ENCODE results near the gene SH3D21.

SH3D21 gene

DNA sequence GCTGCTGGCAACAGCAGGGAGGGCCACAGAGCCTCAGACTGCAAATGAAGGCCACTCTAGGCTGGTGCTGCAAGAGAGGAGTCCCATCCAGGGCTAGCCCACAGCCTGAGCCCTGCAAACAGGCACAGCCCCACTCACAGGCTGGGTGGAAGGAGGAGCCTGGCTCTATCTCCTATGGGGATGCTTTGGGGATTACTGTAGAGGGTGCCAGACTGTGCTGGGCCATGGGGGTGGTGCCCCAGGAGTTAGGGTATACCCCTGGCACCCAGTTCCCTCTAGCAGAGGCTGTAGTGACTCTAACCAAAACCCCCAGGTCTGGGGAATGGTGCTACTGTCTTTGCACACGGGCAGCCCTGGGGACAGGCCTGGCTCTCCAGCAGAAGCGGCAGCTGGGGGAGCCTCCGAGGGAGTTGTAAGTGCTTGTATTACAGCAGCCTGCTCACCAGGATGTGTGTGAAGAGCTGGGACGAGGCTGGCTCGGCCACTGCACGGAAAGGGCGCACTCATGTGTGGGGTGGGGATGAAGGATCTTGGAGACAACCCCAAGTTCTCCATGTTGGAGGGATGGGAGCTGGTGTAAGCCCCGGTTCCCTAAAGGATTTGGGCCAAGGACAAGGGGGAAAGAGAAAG is 40.7 kb downstream of the SH3D21 start:
- H3K36me3 ChIP-seq (replicated peaks; ENCODE audit: low read depth, low read length): no peaks in the 10 kb centered on the region
- peaks cover 34% of the 10 kb centered on the region for H3K4me1 ChIP-seq (ENCODE audit: low read length)
- peaks cover 5% of the 10 kb centered on the region for H4K20me1 ChIP-seq (ENCODE audit: insufficient read depth, low read length)
- no peak overlapping the region for H3K27ac ChIP-seq (ENCODE audit: low read length)
- H3K79me2 ChIP-seq (ENCODE audit: low read length): no peaks in the 10 kb centered on the region
- no peak overlapping the region for H3K4me2 ChIP-seq (ENCODE audit: low read length)
- H3K9me3 ChIP-seq (ENCODE audit: insufficient read depth, low read length): no peaks in the 10 kb centered on the region
- TF ChIP-seq, protein P1, sequence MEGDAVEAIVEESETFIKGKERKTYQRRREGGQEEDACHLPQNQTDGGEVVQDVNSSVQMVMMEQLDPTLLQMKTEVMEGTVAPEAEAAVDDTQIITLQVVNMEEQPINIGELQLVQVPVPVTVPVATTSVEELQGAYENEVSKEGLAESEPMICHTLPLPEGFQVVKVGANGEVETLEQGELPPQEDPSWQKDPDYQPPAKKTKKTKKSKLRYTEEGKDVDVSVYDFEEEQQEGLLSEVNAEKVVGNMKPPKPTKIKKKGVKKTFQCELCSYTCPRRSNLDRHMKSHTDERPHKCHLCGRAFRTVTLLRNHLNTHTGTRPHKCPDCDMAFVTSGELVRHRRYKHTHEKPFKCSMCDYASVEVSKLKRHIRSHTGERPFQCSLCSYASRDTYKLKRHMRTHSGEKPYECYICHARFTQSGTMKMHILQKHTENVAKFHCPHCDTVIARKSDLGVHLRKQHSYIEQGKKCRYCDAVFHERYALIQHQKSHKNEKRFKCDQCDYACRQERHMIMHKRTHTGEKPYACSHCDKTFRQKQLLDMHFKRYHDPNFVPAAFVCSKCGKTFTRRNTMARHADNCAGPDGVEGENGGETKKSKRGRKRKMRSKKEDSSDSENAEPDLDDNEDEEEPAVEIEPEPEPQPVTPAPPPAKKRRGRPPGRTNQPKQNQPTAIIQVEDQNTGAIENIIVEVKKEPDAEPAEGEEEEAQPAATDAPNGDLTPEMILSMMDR (IDR thresholded peaks at IDR 0.05; ENCODE audit: low read depth, low read length): no peak
- no peak for TF ChIP-seq EZH2phosphoT487 (IDR thresholded peaks at IDR 0.05; ENCODE audit: low read depth)
- H3K27me3 ChIP-seq (ENCODE audit: low read depth, low read length): no peaks in the 10 kb centered on the region
- H3K9ac ChIP-seq (ENCODE audit: low read length): no peak overlapping the region
- no peak overlapping the region for H2AFZ ChIP-seq (ENCODE audit: low read depth, low read length)
- no peak overlapping the region for H3K4me3 ChIP-seq (ENCODE audit: low read length)

DNA sequence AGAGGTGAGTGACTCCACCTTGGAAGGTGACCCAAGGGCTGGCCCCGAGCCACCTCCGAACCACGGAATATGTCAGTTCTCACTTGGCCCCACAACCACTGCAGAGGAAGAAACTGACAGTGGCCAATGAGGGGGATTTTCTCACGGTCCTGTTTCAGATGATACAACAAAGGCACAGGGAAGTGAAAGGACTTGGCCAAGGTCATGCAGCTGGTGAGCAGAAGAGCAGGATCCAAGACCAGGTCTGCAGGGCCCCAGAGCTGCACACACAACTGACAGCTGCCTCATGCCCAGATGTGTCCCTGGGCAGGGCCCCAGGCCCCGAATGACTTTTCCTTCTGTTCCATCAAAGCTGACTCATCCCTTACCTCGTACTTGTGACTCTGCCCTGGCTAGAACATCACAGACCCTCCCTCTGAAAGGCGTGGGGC is 43.1 kb downstream of the SH3D21 start:
- TF ChIP-seq, protein P1 (IDR thresholded peaks at IDR 0.05; ENCODE audit: low read depth, low read length): no peak
- no peak for TF ChIP-seq EZH2phosphoT487 (IDR thresholded peaks at IDR 0.05; ENCODE audit: low read depth)
- Histone ChIP-seq H3K36me3 (replicated peaks; ENCODE audit: low read depth, low read length) (no peaks in the 10 kb centered on the region), H3K79me2 (ENCODE audit: low read length) (no peaks in the 10 kb centered on the region), H3K4me3 (ENCODE audit: low read length) (peak overlapping the region; percentile 46), H3K27me3 (ENCODE audit: low read depth, low read length) (no peaks in the 10 kb centered on the region), H2AFZ (ENCODE audit: low read depth, low read length) (no peak overlapping the region), H4K20me1 (ENCODE audit: insufficient read depth, low read length) (peaks cover 5% of the 10 kb centered on the region), H3K4me2 (ENCODE audit: low read length) (peak overlapping the region; percentile 85), H3K27ac (ENCODE audit: low read length) (no peak overlapping the region; the same call in 1 of the 2 replicates), H3K9me3 (ENCODE audit: insufficient read depth, low read length) (no peaks in the 10 kb centered on the region), H3K4me1 (ENCODE audit: low read length) (peaks cover 34% of the 10 kb centered on the region), H3K9ac (ENCODE audit: low read length) (no peak overlapping the region)

DNA sequence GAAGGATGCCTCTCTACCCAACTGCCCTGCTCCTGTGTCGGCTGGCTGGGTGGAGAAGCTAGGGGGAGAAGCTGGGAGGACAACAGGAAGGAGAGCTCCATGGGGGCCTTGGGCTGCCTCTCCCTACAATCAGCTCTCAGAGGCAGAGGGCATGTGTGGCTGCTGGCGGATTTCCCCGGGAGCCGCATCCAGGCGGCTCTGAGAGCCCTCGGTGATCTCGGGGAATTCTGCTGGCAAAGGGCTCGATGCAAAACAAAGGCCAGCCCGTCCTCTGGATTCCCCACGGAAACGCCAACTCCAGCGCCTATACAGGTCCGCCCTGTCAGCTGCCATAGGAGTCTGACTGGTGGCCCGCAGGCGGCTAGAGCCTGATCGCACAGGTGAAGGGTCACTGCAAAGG is 43.7 kb downstream of the SH3D21 start:
- Histone ChIP-seq H3K79me2 (ENCODE audit: low read length) (no peaks in the 10 kb centered on the region), H4K20me1 (ENCODE audit: insufficient read depth, low read length) (peaks cover 5% of the 10 kb centered on the region), H3K27me3 (ENCODE audit: low read depth, low read length) (no peaks in the 10 kb centered on the region), H3K9ac (ENCODE audit: low read length) (no peak overlapping the region), H3K9me3 (ENCODE audit: insufficient read depth, low read length) (no peaks in the 10 kb centered on the region), H3K27ac (ENCODE audit: low read length) (no peak overlapping the region; the same call in 1 of the 2 replicates), H2AFZ (ENCODE audit: low read depth, low read length) (no peak overlapping the region), H3K36me3 (replicated peaks; ENCODE audit: low read depth, low read length) (no peaks in the 10 kb centered on the region), H3K4me1 (ENCODE audit: low read length) (peaks cover 34% of the 10 kb centered on the region), H3K4me2 (ENCODE audit: low read length) (peak overlapping the region; percentile 85), H3K4me3 (ENCODE audit: low read length) (no peak overlapping the region)
- TF ChIP-seq EZH2phosphoT487 (IDR thresholded peaks at IDR 0.05; ENCODE audit: low read depth): no peak
- TF ChIP-seq, protein P1 (IDR thresholded peaks at IDR 0.05; ENCODE audit: low read depth, low read length): no peak

DNA sequence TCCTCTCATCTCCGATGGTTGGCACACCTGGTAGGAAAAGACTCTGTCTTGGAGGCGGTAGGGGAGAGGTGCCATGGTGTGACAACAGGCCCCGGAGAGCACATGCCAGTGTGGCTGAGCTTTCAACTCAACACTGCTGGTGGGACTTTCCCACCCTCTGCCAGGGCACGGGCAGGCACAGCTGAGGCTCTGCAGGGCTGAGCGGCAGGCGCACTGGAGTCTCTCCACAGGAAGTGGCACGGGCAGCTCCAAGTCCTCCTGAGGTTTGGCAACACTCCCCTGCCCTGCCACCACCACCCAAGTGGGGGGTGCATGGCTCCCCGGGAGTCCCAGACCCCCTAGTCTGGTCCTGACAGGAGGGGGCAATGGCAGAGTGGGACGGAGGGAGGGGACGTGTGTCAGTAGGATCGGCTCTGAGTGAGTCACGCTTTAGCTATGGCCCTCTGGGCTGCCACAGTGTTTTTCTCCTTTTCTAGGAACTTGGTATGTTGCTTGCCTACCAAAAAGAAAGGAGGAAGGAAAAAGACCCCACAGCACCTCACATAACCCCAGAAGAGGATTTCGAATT is 44.6 kb downstream of the SH3D21 start:
- Histone ChIP-seq H3K79me2 (ENCODE audit: low read length) (no peaks in the 10 kb centered on the region), H3K4me1 (ENCODE audit: low read length) (peaks cover 34% of the 10 kb centered on the region), H3K9ac (ENCODE audit: low read length) (no peak overlapping the region), H3K36me3 (replicated peaks; ENCODE audit: low read depth, low read length) (no peaks in the 10 kb centered on the region), H3K4me2 (ENCODE audit: low read length) (peak overlapping the region; percentile 85), H3K27me3 (ENCODE audit: low read depth, low read length) (no peaks in the 10 kb centered on the region), H2AFZ (ENCODE audit: low read depth, low read length) (no peak overlapping the region), H3K4me3 (ENCODE audit: low read length) (peak overlapping the region; percentile 47), H4K20me1 (ENCODE audit: insufficient read depth, low read length) (peaks cover 5% of the 10 kb centered on the region), H3K9me3 (ENCODE audit: insufficient read depth, low read length) (no peaks in the 10 kb centered on the region), H3K27ac (ENCODE audit: low read length) (no peak overlapping the region)
- TF ChIP-seq, protein P1 (IDR thresholded peaks at IDR 0.05; ENCODE audit: low read depth, low read length): no peak

Measured in OCI-LY3 (cell line).